Measurements from ENCODE around the gene CTSA.

DNA sequence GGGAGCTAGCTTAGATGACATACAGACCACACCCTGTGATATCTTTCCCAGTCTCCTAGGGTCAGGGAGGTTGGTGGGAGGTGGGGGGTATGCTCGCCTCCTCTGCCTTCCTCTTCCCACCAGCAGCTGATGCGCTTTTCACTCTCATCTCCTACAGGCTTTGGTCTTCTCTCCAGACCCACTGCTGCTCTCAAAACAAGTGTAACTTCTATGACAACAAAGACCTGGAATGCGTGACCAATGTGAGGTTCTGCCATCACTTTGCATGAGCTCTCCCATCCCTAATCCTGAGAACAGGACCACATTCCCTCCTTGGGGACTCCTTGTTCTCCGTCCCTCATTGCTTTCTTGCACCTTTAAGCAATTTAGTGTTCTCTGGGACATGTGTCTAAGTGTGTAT lies 2.7 kb downstream of the CTSA start:
- TF ChIP-seq, protein P1, sequence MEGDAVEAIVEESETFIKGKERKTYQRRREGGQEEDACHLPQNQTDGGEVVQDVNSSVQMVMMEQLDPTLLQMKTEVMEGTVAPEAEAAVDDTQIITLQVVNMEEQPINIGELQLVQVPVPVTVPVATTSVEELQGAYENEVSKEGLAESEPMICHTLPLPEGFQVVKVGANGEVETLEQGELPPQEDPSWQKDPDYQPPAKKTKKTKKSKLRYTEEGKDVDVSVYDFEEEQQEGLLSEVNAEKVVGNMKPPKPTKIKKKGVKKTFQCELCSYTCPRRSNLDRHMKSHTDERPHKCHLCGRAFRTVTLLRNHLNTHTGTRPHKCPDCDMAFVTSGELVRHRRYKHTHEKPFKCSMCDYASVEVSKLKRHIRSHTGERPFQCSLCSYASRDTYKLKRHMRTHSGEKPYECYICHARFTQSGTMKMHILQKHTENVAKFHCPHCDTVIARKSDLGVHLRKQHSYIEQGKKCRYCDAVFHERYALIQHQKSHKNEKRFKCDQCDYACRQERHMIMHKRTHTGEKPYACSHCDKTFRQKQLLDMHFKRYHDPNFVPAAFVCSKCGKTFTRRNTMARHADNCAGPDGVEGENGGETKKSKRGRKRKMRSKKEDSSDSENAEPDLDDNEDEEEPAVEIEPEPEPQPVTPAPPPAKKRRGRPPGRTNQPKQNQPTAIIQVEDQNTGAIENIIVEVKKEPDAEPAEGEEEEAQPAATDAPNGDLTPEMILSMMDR (IDR thresholded peaks at IDR 0.05 in 8 of 11, conservative IDR thresholded peaks at IDR 0.05 in 3 of 11): no peak
- TF ChIP-seq POLR2AphosphoS5 (IDR thresholded peaks at IDR 0.05) (peak in 1 of 3 donors; percentile 20), POLR2A (IDR thresholded peaks at IDR 0.05) (no peak)
